ENCODE measurements around the gene LZTFL1.

LZTFL1 gene

DNA sequence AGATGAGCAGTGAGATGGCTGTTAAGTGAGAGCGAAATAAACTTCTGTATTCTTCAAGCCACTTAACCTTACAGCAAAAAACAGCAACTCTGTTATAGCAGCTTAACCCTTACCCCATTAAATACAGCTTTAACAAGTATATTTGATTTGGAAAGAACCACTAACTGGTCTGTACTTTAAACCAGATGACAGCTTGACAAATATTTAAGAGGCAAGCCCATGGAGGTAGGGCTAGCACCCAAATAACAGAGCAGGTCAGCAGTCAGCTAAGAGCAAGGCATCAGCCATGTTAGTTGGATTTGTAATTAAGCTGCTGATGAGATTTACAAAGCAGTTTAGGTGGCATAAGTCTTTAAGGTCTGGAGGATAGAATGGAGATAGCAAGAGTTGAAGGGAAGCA lies 3.5 kb downstream of the LZTFL1 start:
- H3K9me3 ChIP-seq, result no peaks in the 10 kb centered on the region
- H3K27me3 ChIP-seq, result peaks cover 23% of the 10 kb centered on the region
- H3K4me1 ChIP-seq (ENCODE audit: control insufficient read depth in 1 of 2, insufficient read depth in 1 of 2, low read depth in 1 of 2, low read length in 1 of 2), result peaks cover 13 to 15% of the 10 kb centered on the region in 2 experiments
- H3K27ac ChIP-seq, result no peak overlapping the region
- H3K36me3 ChIP-seq, result no peaks in the 10 kb centered on the region
- no peak overlapping the region for H3K4me3 ChIP-seq (ENCODE audit: low read depth in 1 of 2, low read length in 1 of 2)
- TF ChIP-seq, protein P1, sequence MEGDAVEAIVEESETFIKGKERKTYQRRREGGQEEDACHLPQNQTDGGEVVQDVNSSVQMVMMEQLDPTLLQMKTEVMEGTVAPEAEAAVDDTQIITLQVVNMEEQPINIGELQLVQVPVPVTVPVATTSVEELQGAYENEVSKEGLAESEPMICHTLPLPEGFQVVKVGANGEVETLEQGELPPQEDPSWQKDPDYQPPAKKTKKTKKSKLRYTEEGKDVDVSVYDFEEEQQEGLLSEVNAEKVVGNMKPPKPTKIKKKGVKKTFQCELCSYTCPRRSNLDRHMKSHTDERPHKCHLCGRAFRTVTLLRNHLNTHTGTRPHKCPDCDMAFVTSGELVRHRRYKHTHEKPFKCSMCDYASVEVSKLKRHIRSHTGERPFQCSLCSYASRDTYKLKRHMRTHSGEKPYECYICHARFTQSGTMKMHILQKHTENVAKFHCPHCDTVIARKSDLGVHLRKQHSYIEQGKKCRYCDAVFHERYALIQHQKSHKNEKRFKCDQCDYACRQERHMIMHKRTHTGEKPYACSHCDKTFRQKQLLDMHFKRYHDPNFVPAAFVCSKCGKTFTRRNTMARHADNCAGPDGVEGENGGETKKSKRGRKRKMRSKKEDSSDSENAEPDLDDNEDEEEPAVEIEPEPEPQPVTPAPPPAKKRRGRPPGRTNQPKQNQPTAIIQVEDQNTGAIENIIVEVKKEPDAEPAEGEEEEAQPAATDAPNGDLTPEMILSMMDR (IDR thresholded peaks at IDR 0.05), result no peak

DNA sequence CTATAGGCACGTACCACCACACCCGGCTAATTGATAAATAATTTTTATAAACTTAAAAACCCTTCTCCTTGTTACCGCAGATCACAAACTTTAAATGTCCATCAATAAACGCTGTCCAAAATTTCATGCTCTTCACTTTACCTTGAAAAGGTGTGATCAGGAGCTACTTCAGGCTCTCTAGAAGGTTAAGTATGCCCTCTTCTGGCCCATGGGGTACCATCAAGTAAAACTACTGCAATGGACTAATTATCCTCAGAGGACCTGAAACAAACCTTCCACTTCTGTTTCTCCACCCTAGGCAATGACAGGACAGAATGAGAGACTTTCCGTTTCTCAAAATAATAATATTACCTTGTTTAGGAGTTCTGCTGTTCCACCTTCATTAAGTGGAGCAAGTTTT lies 9.2 kb downstream of the LZTFL1 start:
- no peaks in the 10 kb centered on the region for H3K27me3 ChIP-seq
- TF ChIP-seq, protein P1 (IDR thresholded peaks at IDR 0.05), result no peak
- no peaks in the 10 kb centered on the region for H3K36me3 ChIP-seq
- no peaks in the 10 kb centered on the region for H3K4me1 ChIP-seq (ENCODE audit: control insufficient read depth in 1 of 2, insufficient read depth in 1 of 2, low read depth in 1 of 2, low read length in 1 of 2)
- no peak overlapping the region for H3K27ac ChIP-seq
- no peak overlapping the region for H3K4me3 ChIP-seq (ENCODE audit: low read depth in 1 of 2, low read length in 1 of 2)
- H3K9me3 ChIP-seq, result no peaks in the 10 kb centered on the region

DNA sequence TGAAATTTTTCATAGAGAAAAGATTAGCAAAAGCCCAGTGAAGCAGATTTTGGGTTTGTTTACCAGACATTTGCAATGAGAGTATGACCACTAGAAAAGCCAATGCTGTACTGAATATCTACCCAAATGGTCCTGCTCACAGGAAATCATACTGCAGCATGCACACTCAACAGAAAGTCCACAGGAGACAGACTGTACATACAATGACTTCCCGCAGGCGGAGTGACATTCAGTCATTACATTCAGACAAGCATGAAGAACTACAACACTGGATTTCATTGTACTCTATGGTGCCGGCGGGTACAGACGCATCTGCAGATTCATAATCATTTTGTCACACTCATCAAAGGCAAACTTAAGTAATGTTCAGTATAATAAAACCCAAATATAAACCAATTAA lies 11.8 kb downstream of the LZTFL1 start:
- no peaks in the 10 kb centered on the region for H3K27me3 ChIP-seq
- H3K9me3 ChIP-seq, result no peaks in the 10 kb centered on the region
- no peak overlapping the region for H3K4me3 ChIP-seq (ENCODE audit: low read depth in 1 of 2, low read length in 1 of 2)
- H3K4me1 ChIP-seq (ENCODE audit: control insufficient read depth in 1 of 2, insufficient read depth in 1 of 2, low read depth in 1 of 2, low read length in 1 of 2), result no peaks in the 10 kb centered on the region
- TF ChIP-seq, protein P1 (IDR thresholded peaks at IDR 0.05), result no peak
- no peaks in the 10 kb centered on the region for H3K36me3 ChIP-seq
- no peak overlapping the region for H3K27ac ChIP-seq

DNA sequence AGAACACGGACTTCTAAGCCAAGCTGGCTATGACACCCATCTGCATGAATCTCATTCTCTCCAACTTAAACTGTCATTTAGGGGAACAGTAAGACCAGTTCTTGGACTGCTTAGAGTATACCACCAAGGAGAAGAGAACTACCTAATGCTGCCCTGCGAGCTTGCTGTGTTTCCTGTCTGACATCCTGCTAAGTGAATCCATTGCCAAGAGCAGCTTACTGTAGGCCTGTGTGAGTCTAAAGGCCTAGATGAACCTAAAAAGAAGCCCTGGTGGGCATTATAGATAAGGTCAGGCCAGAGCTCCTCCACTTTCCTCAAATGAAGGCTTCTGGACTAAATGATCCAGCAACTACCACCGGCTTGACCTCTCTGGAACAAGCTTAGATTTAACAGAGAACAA lies 15.0 kb downstream of the LZTFL1 start:
- no peaks in the 10 kb centered on the region for H3K9me3 ChIP-seq
- no peak overlapping the region for H3K27ac ChIP-seq
- no peaks in the 10 kb centered on the region for H3K36me3 ChIP-seq
- H3K4me3 ChIP-seq (ENCODE audit: low read depth in 1 of 2, low read length in 1 of 2), result no peak overlapping the region
- no peaks in the 10 kb centered on the region for H3K27me3 ChIP-seq
- H3K4me1 ChIP-seq (ENCODE audit: control insufficient read depth in 1 of 2, insufficient read depth in 1 of 2, low read depth in 1 of 2, low read length in 1 of 2), result no peaks in the 10 kb centered on the region
- TF ChIP-seq, protein P1 (IDR thresholded peaks at IDR 0.05), result no peak

DNA sequence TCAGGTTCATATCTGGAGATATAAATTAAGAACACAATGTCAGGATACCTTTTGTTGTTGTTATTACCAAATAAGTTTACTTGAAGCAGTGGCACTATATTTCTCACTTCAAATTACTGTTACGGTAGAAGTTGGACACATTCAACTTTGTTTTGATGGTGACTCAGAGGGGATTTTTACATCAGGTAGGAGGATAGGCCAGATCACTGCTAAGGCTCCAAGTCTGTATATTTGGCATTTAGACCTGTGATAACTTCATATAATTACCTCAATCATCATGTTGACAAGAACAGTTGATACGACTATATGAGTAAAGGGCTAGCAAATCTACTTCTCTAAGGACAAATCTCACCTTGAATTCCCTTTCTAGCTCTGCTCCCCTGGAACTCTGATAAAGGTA lies 15.6 kb downstream of the LZTFL1 start:
- Histone ChIP-seq H3K4me1 (ENCODE audit: control insufficient read depth in 1 of 2, insufficient read depth in 1 of 2, low read depth in 1 of 2, low read length in 1 of 2) (no peaks in the 10 kb centered on the region), H3K27ac (no peak overlapping the region), H3K4me3 (ENCODE audit: low read depth in 1 of 2, low read length in 1 of 2) (no peak overlapping the region), H3K27me3 (no peaks in the 10 kb centered on the region), H3K36me3 (no peaks in the 10 kb centered on the region), H3K9me3 (no peaks in the 10 kb centered on the region)
- TF ChIP-seq, protein P1 (IDR thresholded peaks at IDR 0.05), result no peak

DNA sequence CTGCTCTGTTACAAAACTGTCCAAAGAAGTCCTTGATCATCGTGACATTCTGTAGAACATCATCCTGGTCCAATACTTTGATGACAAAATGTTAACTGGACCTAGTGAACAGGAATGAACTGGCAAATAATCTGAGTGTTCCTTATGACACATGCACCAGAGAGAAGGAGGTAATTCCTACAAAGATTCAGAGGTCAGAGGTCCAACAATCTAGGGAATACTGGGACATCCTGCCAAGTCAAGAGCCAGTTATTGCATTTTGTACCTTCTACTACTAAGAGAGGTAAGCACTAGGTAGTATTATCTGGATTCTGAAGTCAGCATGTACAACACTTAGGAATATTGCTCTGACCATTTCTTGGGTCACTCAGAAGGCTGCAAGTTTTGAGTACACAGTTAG lies 20.8 kb downstream of the LZTFL1 start:
- H3K27ac ChIP-seq, result no peak overlapping the region
- TF ChIP-seq, protein P1 (IDR thresholded peaks at IDR 0.05), result no peak
- no peaks in the 10 kb centered on the region for H3K27me3 ChIP-seq
- no peaks in the 10 kb centered on the region for H3K9me3 ChIP-seq
- no peak overlapping the region for H3K4me3 ChIP-seq (ENCODE audit: low read depth in 1 of 2, low read length in 1 of 2)
- H3K36me3 ChIP-seq, result no peaks in the 10 kb centered on the region
- no peaks in the 10 kb centered on the region for H3K4me1 ChIP-seq (ENCODE audit: control insufficient read depth in 1 of 2, insufficient read depth in 1 of 2, low read depth in 1 of 2, low read length in 1 of 2)
